ENCODE data around the gene IRGC.

GRCh38 chr19:43713208-43713607 is 2.7 kb upstream of the IRGC start:
- no peak for TF ChIP-seq POLR2AphosphoS5 (IDR thresholded peaks at IDR 0.05)
- no peak for TF ChIP-seq POLR2A (IDR thresholded peaks at IDR 0.05)
